ENCODE data around the gene PTTG1IP.

DNA sequence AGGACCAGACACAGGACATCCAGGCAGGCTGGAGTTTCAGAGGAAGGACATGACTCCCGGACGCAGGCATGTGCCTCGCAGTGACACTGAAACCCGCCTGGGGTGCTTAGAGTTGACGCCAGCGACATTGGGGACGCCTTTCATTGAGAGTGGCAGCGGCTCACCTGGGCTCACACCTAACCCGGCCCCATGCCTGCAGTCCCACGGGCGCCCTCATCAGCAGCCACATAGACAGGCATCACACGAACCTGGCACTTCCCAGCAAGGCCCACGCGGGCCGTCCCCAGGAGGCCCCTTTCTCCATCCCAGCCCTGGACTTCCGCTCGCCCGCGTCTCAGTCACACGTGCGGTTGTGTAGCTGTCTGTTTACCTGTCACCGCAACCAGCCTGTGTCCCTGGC is 30.2 kb upstream of the PTTG1IP start:
- TF ChIP-seq, protein P1, sequence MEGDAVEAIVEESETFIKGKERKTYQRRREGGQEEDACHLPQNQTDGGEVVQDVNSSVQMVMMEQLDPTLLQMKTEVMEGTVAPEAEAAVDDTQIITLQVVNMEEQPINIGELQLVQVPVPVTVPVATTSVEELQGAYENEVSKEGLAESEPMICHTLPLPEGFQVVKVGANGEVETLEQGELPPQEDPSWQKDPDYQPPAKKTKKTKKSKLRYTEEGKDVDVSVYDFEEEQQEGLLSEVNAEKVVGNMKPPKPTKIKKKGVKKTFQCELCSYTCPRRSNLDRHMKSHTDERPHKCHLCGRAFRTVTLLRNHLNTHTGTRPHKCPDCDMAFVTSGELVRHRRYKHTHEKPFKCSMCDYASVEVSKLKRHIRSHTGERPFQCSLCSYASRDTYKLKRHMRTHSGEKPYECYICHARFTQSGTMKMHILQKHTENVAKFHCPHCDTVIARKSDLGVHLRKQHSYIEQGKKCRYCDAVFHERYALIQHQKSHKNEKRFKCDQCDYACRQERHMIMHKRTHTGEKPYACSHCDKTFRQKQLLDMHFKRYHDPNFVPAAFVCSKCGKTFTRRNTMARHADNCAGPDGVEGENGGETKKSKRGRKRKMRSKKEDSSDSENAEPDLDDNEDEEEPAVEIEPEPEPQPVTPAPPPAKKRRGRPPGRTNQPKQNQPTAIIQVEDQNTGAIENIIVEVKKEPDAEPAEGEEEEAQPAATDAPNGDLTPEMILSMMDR (conservative IDR thresholded peaks at IDR 0.05; ENCODE audit: low read depth, low read length): no peak
- TF ChIP-seq EZH2 (IDR thresholded peaks at IDR 0.05; ENCODE audit: low read length, unreplicated experiment): no peak
